M059J (cell line): ENCODE data around the gene CLCNKB. TPM values are rescaled to one million over a fixed set of nuclear protein-coding genes. Genes with fewer than 3 reads are reported as not detected.

ENCODE experiments used
- DNase-seq: peaks from one replicate; pipeline ENCODE4 v3.0.0-alpha.2; 2012; ENCODE audit warnings: low read depth
- total RNA-seq: library from RNA; depleted of rRNA; stranded (reverse); fragments of >200 nt; shearing (Covaris generic); gene quantifications from 2 replicates; pipeline ENCODE4 v1.2.3, GENCODE V29; 2014; rRNA removed

CLCNKB gene
- total RNA-seq, 1 experiment from 2014 or later: 0.32 TPM

- DNase-seq: no peak
Observed at GRCh38 chr1:16094453-16095158, 51.0 kb downstream of the CLCNKB start.

GRCh38 chr1:16095447-16095846 lies 51.9 kb downstream of the CLCNKB start:
- no peak for DNase-seq

- DNase-seq: no peak
Observed at GRCh38 chr1:16099412-16099811, 55.8 kb downstream of the CLCNKB start.

- DNase-seq: no peak
Observed at GRCh38 chr1:16101623-16102022, 58.0 kb downstream of the CLCNKB start.

Other genes with a start within 250 kb of the CLCNKB start
- 1.4 TPM in 2 replicates for gene UQCRHL, start 236.1 kb upstream of the CLCNKB start, total RNA-seq
- gene SPEN, start 196.1 kb upstream of the CLCNKB start, total RNA-seq: 15.9 and 28.9 TPM in 2 replicates
- 26.6 and 37.6 TPM in 2 replicates for gene ZBTB17, start 67.7 kb upstream of the CLCNKB start, total RNA-seq
- not detected in 2 replicates for gene SRARP, start 39.5 kb upstream of the CLCNKB start, total RNA-seq
- gene HSPB7, start 25.7 kb upstream of the CLCNKB start, total RNA-seq: 1.4 and 1.9 TPM in 2 replicates
- 0.42 TPM in 1 of 2 replicates, not detected in the other for gene CLCNKA, start 21.7 kb upstream of the CLCNKB start, total RNA-seq
- gene FAM131C, start 29.9 kb downstream of the CLCNKB start, total RNA-seq: 0.71 and 1.7 TPM in 2 replicates
- gene EPHA2, start 112.3 kb downstream of the CLCNKB start, total RNA-seq: 136 and 212 TPM in 2 replicates
- 2.8 and 3.2 TPM in 2 replicates for gene ARHGEF19, start 168.9 kb downstream of the CLCNKB start, total RNA-seq
- 1.6 and 6.5 TPM in 2 replicates for gene CPLANE2, start 193.4 kb downstream of the CLCNKB start, total RNA-seq